Liver (tissue), 9 donors: ENCODE measurements around the gene IGF1. TPM values are rescaled to one million over a fixed set of nuclear protein-coding genes. Genes with fewer than 3 reads are reported as not detected.
A peak's percentile ranks its signal among the peaks of the same experiment; 100 is the strongest.

Experiments used
- DNase-seq: peaks from one replicate; pipeline ENCODE4 v3.0.0-alpha.2; 2017; ENCODE audit warnings: low spot score
- H3K27ac ChIP-seq, 2 donors: one replicate each; pipeline ENCODE4 v1.7.0; 2013; ENCODE audit warnings: inconsistent platforms in 2 of 2, low read length in 2 of 2, control low read depth in 1 of 2, low read depth in 1 of 2, mild to moderate bottlenecking in 1 of 2
- H3K27me3 ChIP-seq, 4 donors: one replicate each; pipeline versions ENCODE4 v1.6.1 to v1.7.0; 2013; ENCODE audit warnings: low read length in 3 of 4, inconsistent platforms in 1 of 4, mild to moderate bottlenecking in 1 of 4, moderate library complexity in 1 of 4; ENCODE audit not compliant: control insufficient read depth in 4 of 4, insufficient read depth in 4 of 4
- H3K36me3 ChIP-seq, 4 donors: one replicate each; pipeline versions ENCODE4 v1.6.1 to v1.7.0; 2013; ENCODE audit warnings: low read length in 3 of 4, mild to moderate bottlenecking in 3 of 4, low read depth in 1 of 4, moderate library complexity in 1 of 4; ENCODE audit not compliant: control insufficient read depth in 4 of 4, insufficient read depth in 3 of 4
- H3K4me1 ChIP-seq, 4 donors: one replicate each; pipeline versions ENCODE4 v1.6.1 to v1.7.0; 2013; ENCODE audit warnings: low read length in 3 of 4, mild to moderate bottlenecking in 3 of 4, moderate library complexity in 1 of 4; ENCODE audit not compliant: control insufficient read depth in 4 of 4, insufficient read depth in 4 of 4
- H3K4me3 ChIP-seq, 3 donors: one replicate each; pipeline versions ENCODE4 v1.6.1 to v1.7.0; 2013; ENCODE audit warnings: low read length in 3 of 3, control low read depth in 1 of 3, low read depth in 1 of 3, mild to moderate bottlenecking in 1 of 3
- H3K9ac ChIP-seq, 2 donors: one replicate each; pipeline ENCODE4 v1.7.0; 2013; ENCODE audit warnings: low read length in 2 of 2, mild to moderate bottlenecking in 2 of 2, moderate library complexity in 2 of 2, control low read depth in 1 of 2, low read depth in 1 of 2
- H3K9me3 ChIP-seq, 4 donors: one replicate each; pipeline versions ENCODE4 v1.6.1 to v1.7.0; 2013; ENCODE audit warnings: low read length in 3 of 4; ENCODE audit not compliant: control insufficient read depth in 4 of 4
- FOXA1 ChIP-seq: IDR thresholded peaks from 2 replicates; pipeline ENCODE4 v1.6.1; 2016; ENCODE audit warnings: antibody characterized with exemption
- GABPA ChIP-seq, 2 donors: IDR thresholded peaks in 1 of 2; conservative IDR thresholded peaks in 1 of 2; 2 replicates each; pipeline ENCODE4 v1.6.1; 2016; ENCODE audit warnings: antibody characterized with exemption in 2 of 2, mild to moderate bottlenecking in 1 of 2, moderate library complexity in 1 of 2
- HNF4A ChIP-seq, 2 donors: conservative IDR thresholded peaks; 2 replicates each; pipeline ENCODE4 v1.6.1; 2016; ENCODE audit warnings: antibody characterized with exemption in 2 of 2, mild to moderate bottlenecking in 2 of 2
- HNF4G ChIP-seq: IDR thresholded peaks from 2 replicates; pipeline ENCODE4 v1.6.1; 2016; ENCODE audit warnings: antibody characterized with exemption
- JUND ChIP-seq, 2 donors: IDR thresholded peaks; 2 replicates each; pipeline ENCODE4 v1.6.1; 2016; ENCODE audit warnings: antibody characterized with exemption in 2 of 2
- NR2F2 ChIP-seq: IDR thresholded peaks from 2 replicates; pipeline ENCODE4 v1.6.1; 2016; ENCODE audit warnings: antibody characterized with exemption
- RAD21 ChIP-seq, 2 donors: IDR thresholded peaks; 2 replicates each; pipeline ENCODE4 v1.6.1; 2016; ENCODE audit warnings: antibody characterized with exemption in 2 of 2, mild to moderate bottlenecking in 2 of 2
- SP1 ChIP-seq: IDR thresholded peaks from 2 replicates; pipeline ENCODE4 v1.6.1; 2018; ENCODE audit warnings: antibody characterized with exemption, mild to moderate bottlenecking
- YY1 ChIP-seq: IDR thresholded peaks from 2 replicates; pipeline ENCODE4 v1.6.1; 2016; ENCODE audit warnings: antibody characterized with exemption, mild to moderate bottlenecking
- WGBS: extraction: QIAGEN DNeasy Blood & Tissue Kit; methylation state at CpG from one replicate; pipeline ENCODE4 v1.1.7; 2013; 5-methylcytosine and 5-hydroxymethylcytosine counted together
- polyA plus RNA-seq, 2 donors: library from polyadenylated mRNA; stranded (reverse) in 1 of 2; unstranded in 1 of 2; fragments of 200-250 nt in 1 of 2; fragments of >200 nt in 1 of 2; fragmentation: Nextera tagmentation in 1 of 2; extraction: Ambion mirVana in 1 of 2; gene quantifications; one replicate each; pipeline versions ENCODE4 v1.2.1 to v1.2.3, GENCODE V29; 2013 to 2015
- total RNA-seq, 2 donors: library from RNA; depleted of rRNA; stranded (reverse); fragments of >200 nt; gene quantifications; one replicate each; pipeline ENCODE4 v1.2.3, GENCODE V29; 2014
- TF ChIP-seq, protein P1 (sequence below): IDR thresholded peaks from 2 replicates; pipeline ENCODE4 v1.6.1; 2016; ENCODE audit warnings: antibody characterized with exemption
- TF ChIP-seq, protein P2 (sequence below): IDR thresholded peaks from 2 replicates; pipeline ENCODE4 v1.6.1; 2016; ENCODE audit warnings: antibody characterized with exemption
- TF ChIP-seq, protein P3 (sequence below): fragments of 150-350 bp; IDR thresholded peaks from 2 replicates; pipeline ENCODE4 v1.5.1; 2017; ENCODE audit warnings: improper control_type of control experiment, low read depth, low read length; ENCODE audit not compliant: missing input control
- donor health status: healthy.
- donor health status: healthy.
- donor health status: healthy.
- donor health status: healthy.
- donor health status: healthy.

The IGF1 gene
- total and polyA plus RNA-seq, 4 donors: 0.61 to 118 (median 33.3) TPM

DNA sequence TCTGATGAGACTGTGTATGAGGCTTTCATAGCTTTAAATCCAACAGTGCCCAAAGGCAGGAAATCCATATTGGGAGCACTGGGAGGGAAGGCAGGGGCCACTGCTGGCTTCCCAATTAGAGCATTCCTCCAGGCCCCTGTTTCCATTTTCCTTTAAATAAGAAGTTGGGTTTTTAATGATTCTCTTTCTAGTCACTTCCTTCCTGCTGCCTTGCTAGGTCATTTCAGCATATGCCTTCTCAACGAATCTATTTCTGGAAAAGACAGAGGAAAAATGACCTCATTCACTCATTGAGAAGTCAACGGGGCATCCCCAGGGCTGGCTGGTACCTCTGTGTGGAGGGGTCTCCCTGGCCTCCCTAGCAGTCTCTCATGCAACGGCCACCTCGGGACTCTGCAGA, 43.5 kb downstream of the IGF1 start:
- Histone ChIP-seq H3K4me1 (peaks cover 0 to 11% (median 1%) of the 10 kb centered on the region in 4 donors), H3K27ac (no peak overlapping the region), H3K36me3 (peaks cover 0 to 8% (median 2%) of the 10 kb centered on the region in 4 donors), H3K9me3 (no peaks in the 10 kb centered on the region), H3K27me3 (no peaks in the 10 kb centered on the region), H3K4me3 (no peak overlapping the region), H3K9ac (no peak overlapping the region)
- TF ChIP-seq NR2F2 (no peak), FOXA1 (no peak)
- TF ChIP-seq, protein P1, sequence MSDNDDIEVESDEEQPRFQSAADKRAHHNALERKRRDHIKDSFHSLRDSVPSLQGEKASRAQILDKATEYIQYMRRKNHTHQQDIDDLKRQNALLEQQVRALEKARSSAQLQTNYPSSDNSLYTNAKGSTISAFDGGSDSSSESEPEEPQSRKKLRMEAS: no peak
- DNase-seq: no peak
- 62% methylated on average over 4 of the region's 4 CpGs for WGBS

DNA sequence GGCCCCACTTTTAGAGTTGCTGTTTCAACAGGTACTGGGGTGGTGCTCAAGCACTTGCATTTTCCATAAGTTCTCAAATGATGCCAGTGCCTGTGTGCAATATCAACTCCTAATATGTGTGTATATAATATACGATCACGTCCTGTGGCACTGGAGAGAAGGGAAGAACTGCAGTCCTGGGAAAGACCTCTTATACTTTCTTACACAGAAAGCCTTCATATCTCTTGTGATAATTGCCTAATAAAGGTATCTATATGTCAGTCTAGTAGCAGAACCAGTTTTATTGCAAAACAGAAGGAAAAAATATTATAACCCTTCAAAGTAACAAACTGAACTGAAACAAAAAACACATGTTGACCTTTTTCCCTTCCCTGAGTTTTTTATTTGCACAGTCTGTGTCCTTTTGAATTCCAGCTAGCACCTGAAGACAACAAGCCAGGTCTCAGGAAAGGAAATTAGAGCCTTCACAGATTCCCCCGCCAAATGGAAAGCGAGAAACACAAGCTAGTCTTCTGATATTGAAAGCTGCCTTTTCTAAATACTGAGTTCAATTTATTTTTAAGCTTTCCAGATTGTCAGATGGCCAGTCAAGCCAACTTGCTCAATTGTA, 44.4 kb downstream of the IGF1 start:
- Histone ChIP-seq H3K4me3 (no peak overlapping the region), H3K9ac (no peak overlapping the region), H3K36me3 (peaks cover 0 to 8% (median 4%) of the 10 kb centered on the region in 4 donors), H3K9me3 (no peaks in the 10 kb centered on the region), H3K4me1 (peaks cover 0 to 11% (median 1%) of the 10 kb centered on the region in 4 donors), H3K27ac (no peak overlapping the region), H3K27me3 (no peaks in the 10 kb centered on the region)
- WGBS: 91% methylated on average over 4 of the region's 4 CpGs
- DNase-seq: no peak
- TF ChIP-seq HNF4A (conservative IDR thresholded peaks at IDR 0.05) (peak in 1 of 2 donors; percentile 14), HNF4G (no peak)
- TF ChIP-seq, protein P1: peak; percentile 4

DNA sequence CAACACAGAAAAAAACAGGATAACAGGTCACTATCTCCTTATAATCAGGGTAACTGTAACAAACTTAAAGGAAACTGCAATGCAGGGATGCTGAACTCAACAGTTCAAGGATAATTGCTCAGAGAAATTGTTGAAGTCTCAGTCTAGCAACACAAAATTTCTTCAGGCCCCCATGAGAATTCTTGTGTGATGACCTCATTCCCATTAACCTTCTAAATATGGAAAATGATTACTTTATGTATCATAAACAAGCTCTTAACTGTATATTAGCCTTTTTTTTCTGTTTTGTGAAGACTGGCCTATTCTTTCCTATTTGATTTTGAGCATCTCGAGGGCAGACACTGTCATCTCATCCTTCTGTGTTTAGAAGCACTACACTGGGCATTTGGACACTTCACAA, 47.1 kb downstream of the IGF1 start:
- no peak for DNase-seq
- Histone ChIP-seq H3K9ac (no peak overlapping the region), H3K9me3 (no peaks in the 10 kb centered on the region), H3K27ac (no peak overlapping the region), H3K4me3 (no peak overlapping the region), H3K36me3 (peaks cover 0 to 10% (median 6%) of the 10 kb centered on the region in 4 donors), H3K4me1 (peaks cover 0 to 18% (median 1%) of the 10 kb centered on the region in 4 donors), H3K27me3 (no peaks in the 10 kb centered on the region)
- WGBS: 86% methylated on average over 1 of the region's 1 CpG
- TF ChIP-seq, protein P2, sequence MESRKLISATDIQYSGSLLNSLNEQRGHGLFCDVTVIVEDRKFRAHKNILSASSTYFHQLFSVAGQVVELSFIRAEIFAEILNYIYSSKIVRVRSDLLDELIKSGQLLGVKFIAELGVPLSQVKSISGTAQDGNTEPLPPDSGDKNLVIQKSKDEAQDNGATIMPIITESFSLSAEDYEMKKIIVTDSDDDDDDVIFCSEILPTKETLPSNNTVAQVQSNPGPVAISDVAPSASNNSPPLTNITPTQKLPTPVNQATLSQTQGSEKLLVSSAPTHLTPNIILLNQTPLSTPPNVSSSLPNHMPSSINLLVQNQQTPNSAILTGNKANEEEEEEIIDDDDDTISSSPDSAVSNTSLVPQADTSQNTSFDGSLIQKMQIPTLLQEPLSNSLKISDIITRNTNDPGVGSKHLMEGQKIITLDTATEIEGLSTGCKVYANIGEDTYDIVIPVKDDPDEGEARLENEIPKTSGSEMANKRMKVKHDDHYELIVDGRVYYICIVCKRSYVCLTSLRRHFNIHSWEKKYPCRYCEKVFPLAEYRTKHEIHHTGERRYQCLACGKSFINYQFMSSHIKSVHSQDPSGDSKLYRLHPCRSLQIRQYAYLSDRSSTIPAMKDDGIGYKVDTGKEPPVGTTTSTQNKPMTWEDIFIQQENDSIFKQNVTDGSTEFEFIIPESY: no peak
- TF ChIP-seq JUND (IDR thresholded peaks at IDR 0.05): peak in 1 of 2 donors; percentile 17

DNA sequence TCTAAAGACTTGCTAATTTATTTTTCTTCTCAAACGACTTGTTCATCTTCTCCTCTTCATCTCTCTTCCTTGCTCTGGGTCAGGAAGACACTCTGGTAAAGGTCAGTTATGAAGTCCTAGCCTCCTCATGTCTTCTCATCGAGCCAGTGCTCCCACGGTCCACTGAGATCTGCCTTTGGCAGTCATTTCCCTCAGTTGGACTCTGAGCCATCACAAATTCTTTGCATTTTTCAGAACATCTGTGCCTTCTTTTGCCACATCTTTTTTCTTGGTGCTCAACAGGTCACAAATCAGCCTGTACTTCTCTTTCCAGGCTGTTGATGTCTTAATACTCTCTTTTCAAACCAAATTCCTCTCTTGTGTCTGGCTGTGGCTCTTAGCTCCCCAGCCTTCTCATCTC, 49.7 kb downstream of the IGF1 start:
- no peak for DNase-seq
- Histone ChIP-seq H3K27ac (no peak overlapping the region), H3K9ac (no peak overlapping the region), H3K9me3 (no peaks in the 10 kb centered on the region), H3K27me3 (no peaks in the 10 kb centered on the region), H3K36me3 (peaks cover 0 to 7% (median 4%) of the 10 kb centered on the region in 4 donors), H3K4me3 (no peak overlapping the region), H3K4me1 (peaks cover 7 to 29% (median 19%) of the 10 kb centered on the region in 4 donors)
- no peak for TF ChIP-seq FOXA1
- TF ChIP-seq, protein P1: no peak
- no peak for TF ChIP-seq YY1
- no peak for TF ChIP-seq RAD21 (IDR thresholded peaks at IDR 0.05)
- TF ChIP-seq GABPA (IDR thresholded peaks at IDR 0.05 in 1 of 2, conservative IDR thresholded peaks at IDR 0.05 in 1 of 2): no peak
- TF ChIP-seq, protein P2: no peak
- TF ChIP-seq, protein P3, sequence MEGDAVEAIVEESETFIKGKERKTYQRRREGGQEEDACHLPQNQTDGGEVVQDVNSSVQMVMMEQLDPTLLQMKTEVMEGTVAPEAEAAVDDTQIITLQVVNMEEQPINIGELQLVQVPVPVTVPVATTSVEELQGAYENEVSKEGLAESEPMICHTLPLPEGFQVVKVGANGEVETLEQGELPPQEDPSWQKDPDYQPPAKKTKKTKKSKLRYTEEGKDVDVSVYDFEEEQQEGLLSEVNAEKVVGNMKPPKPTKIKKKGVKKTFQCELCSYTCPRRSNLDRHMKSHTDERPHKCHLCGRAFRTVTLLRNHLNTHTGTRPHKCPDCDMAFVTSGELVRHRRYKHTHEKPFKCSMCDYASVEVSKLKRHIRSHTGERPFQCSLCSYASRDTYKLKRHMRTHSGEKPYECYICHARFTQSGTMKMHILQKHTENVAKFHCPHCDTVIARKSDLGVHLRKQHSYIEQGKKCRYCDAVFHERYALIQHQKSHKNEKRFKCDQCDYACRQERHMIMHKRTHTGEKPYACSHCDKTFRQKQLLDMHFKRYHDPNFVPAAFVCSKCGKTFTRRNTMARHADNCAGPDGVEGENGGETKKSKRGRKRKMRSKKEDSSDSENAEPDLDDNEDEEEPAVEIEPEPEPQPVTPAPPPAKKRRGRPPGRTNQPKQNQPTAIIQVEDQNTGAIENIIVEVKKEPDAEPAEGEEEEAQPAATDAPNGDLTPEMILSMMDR: no peak
- TF ChIP-seq HNF4G: no peak
- no peak for TF ChIP-seq NR2F2
- no peak for TF ChIP-seq SP1
- WGBS: 71% methylated on average over 3 of the region's 3 CpGs
